Fibroblast of lung (primary cell): ENCODE measurements around the gene LMF1.

Source experiments
- EZH2 ChIP-seq: IDR thresholded peaks from 2 replicates; pipeline ENCODE4 v1.5.1; 2012; ENCODE audit warnings: low read length, control low read depth, mild to moderate bottlenecking; ENCODE audit errors: missing control alignments
- TF ChIP-seq, protein P1 (sequence below), 2 donors: IDR thresholded peaks in 1 of 2; conservative IDR thresholded peaks in 1 of 2; 1 replicate in 1 of 2; 2 replicates in 1 of 2; pipeline ENCODE4 v1.5.1; 2011 to 2012; ENCODE audit warnings: low read length in 2 of 2, control low read depth in 1 of 2, inconsistent platforms in 1 of 2, low read depth in 1 of 2, mild to moderate bottlenecking in 1 of 2

DNA sequence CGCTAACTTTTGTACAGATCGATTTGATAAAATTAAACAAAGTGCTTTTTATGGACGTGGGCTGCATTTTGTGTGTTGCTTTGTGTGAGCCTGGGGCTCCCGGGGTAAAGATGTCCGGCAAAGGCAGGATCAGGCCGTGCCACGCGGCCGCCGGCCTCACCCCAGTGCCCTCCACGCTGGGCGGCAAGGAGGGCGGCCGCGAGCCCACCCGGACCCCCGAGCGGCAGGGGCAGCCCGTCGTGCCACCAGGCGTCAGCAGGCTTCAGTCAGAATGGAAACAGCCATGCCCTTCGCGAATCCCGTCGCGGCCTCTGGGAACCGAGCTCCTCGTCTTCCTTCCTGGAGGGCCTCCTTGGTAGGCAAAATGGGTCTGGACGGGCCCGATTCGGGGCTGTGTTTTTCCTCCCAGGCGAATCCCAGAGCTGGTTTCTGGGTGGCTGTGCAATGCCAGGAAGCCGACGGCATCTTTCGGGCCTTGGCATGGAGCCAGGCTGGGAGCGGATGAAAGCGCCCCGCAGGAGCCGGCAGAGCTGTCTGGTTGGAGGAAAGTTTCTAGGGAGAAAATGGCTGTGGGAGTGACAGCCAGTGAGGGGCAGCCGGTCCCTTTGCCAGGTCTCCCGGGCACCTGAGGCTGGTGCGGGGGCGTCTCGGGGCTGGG is 16.3 kb upstream of the LMF1 start:
- TF ChIP-seq, protein P1, sequence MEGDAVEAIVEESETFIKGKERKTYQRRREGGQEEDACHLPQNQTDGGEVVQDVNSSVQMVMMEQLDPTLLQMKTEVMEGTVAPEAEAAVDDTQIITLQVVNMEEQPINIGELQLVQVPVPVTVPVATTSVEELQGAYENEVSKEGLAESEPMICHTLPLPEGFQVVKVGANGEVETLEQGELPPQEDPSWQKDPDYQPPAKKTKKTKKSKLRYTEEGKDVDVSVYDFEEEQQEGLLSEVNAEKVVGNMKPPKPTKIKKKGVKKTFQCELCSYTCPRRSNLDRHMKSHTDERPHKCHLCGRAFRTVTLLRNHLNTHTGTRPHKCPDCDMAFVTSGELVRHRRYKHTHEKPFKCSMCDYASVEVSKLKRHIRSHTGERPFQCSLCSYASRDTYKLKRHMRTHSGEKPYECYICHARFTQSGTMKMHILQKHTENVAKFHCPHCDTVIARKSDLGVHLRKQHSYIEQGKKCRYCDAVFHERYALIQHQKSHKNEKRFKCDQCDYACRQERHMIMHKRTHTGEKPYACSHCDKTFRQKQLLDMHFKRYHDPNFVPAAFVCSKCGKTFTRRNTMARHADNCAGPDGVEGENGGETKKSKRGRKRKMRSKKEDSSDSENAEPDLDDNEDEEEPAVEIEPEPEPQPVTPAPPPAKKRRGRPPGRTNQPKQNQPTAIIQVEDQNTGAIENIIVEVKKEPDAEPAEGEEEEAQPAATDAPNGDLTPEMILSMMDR (conservative IDR thresholded peaks at IDR 0.05 in 1 of 2, IDR thresholded peaks at IDR 0.05 in 1 of 2; ENCODE audit: low read depth in 1 of 2, low read length in 2 of 2), result no peak
- no peak for TF ChIP-seq EZH2
